MM.1S (cell line): ENCODE results near the gene C16orf82.
"Not testable (repeated sequence)": the region's sequence is repeated elsewhere in the genome, so short reads cannot be mapped to it uniquely, and the experiment has no call there.

Source experiments
- DNase-seq: peaks from one replicate; pipeline ENCODE4 v3.0.0-alpha.2; 2015
- H2AFZ ChIP-seq: fragments of 300-600 bp; sonication (generic); 2 replicates; pipeline ENCODE4 v1.6.0; 2016; ENCODE audit warnings: antibody characterized with exemption, low read length
- H3F3A ChIP-seq: fragments of 300-600 bp; sonication (generic); 2 replicates; pipeline ENCODE4 v1.6.1; 2016; ENCODE audit warnings: mild to moderate bottlenecking, antibody characterized with exemption, low read length, moderate library complexity, mixed read lengths; ENCODE audit not compliant: insufficient read depth
- H3K27ac ChIP-seq: fragments of 300-600 bp; sonication (generic); 2 replicates; pipeline ENCODE4 v1.5.1; 2016; ENCODE audit warnings: mild to moderate bottlenecking, low read length
- H3K27me3 ChIP-seq: fragments of 300-600 bp; sonication (generic); replicated peaks from 2 replicates; pipeline ENCODE4 v1.6.0; 2016; ENCODE audit warnings: low read length; ENCODE audit not compliant: insufficient read depth
- H3K36me3 ChIP-seq: fragments of 300-600 bp; sonication (generic); replicated peaks from 2 replicates; pipeline ENCODE4 v1.6.1; 2016; ENCODE audit warnings: mild to moderate bottlenecking, low read length, mixed read lengths; ENCODE audit not compliant: insufficient read depth
- H3K4me1 ChIP-seq: fragments of 300-600 bp; sonication (generic); 2 replicates; pipeline ENCODE4 v1.6.1; 2016; ENCODE audit warnings: low read length, mixed read lengths
- H3K4me2 ChIP-seq: fragments of 300-600 bp; sonication (generic); 2 replicates; pipeline ENCODE4 v1.6.0; 2016; ENCODE audit warnings: low read depth, low read length
- H3K4me3 ChIP-seq: fragments of 300-600 bp; sonication (generic); 2 replicates; pipeline ENCODE4 v1.5.1; 2016; ENCODE audit warnings: low read length, mixed read lengths
- H3K79me2 ChIP-seq: fragments of 300-600 bp; sonication (generic); 2 replicates; pipeline ENCODE4 v1.6.1; 2016; ENCODE audit warnings: mixed run types, low read length, mixed read lengths
- H3K9ac ChIP-seq: fragments of 300-600 bp; sonication (generic); 2 replicates; pipeline ENCODE4 v1.6.1; 2016; ENCODE audit warnings: low read length, mixed read lengths
- H3K9me2 ChIP-seq: fragments of 300-600 bp; sonication (generic); replicated peaks from 2 replicates; pipeline ENCODE4 v1.6.1; 2016; ENCODE audit warnings: mild to moderate bottlenecking, low read length, mixed read lengths; ENCODE audit not compliant: insufficient read depth
- H3K9me3 ChIP-seq: fragments of 300-600 bp; sonication (generic); replicated peaks from 2 replicates; pipeline ENCODE4 v1.6.1; 2016; ENCODE audit warnings: mild to moderate bottlenecking, low read length, mixed read lengths; ENCODE audit not compliant: insufficient read depth
- H4K20me1 ChIP-seq: fragments of 300-600 bp; sonication (generic); 2 replicates; pipeline ENCODE4 v1.6.1; 2016; ENCODE audit warnings: mild to moderate bottlenecking, low read length, moderate library complexity, mixed read lengths; ENCODE audit not compliant: insufficient read depth
- EZH2 ChIP-seq: fragments of 300-600 bp; sonication (generic); optimal IDR thresholded peaks from 2 replicates; pipeline ENCODE3; 2017; ENCODE audit warnings: low read depth, mild to moderate bottlenecking, antibody characterized with exemption, low read length, mixed read lengths
- EZH2phosphoT487 ChIP-seq: fragments of 300-600 bp; sonication (generic); IDR thresholded peaks from 2 replicates; pipeline ENCODE4 v1.6.1; 2018; ENCODE audit warnings: antibody characterized with exemption, low read length
- TF ChIP-seq, protein P1 (sequence below): fragments of 300-600 bp; sonication (generic); IDR thresholded peaks from 2 replicates; pipeline ENCODE4 v1.5.1; 2016; ENCODE audit warnings: antibody characterized with exemption, low read length, mixed read lengths

The C16orf82 gene

DNA sequence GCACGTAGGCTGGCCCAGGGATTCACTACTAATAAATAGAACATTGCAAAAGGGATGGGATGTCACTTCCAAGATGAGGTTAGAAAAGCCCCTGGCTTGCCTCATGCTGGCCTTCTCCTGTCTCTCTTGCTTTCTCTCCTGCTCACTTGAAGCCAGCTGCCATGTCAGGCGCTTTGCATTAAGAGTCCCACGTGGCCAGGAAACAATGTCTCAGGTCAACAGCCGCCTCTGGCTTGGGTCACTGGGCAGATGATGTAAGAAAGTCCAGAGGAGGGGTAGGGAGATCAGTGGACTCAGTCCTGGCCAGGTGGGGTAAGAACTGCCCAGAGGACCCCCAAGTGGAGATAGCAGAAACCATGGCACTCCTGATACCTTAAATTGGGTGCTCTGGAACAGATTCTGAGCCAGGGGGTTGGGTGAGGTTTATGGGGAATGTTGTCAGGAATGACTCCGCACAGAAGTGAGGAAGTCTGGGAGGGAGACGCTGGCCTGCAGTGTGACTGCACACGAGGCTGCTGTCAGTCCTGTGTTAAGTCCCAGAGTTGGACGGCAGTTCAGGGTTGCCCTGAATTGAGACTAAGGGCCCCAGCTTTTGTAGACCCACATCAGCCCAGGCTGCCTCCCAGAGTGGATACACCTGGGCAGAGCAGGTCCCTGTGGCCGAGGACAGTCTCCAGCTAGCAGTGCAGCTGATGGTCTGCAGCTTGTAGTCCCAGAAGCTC, 17.7 kb downstream of the C16orf82 start:
- Histone ChIP-seq H3K79me2 (no peaks in the 10 kb centered on the region), H3K27me3 (no peaks in the 10 kb centered on the region), H3K9me3 (no peaks in the 10 kb centered on the region), H3K9ac (no peak overlapping the region), H3K27ac (no peak overlapping the region), H3K4me2 (no peak overlapping the region), H4K20me1 (no peaks in the 10 kb centered on the region), H3K36me3 (no peaks in the 10 kb centered on the region), H2AFZ (no peak overlapping the region), H3K4me1 (no peaks in the 10 kb centered on the region), H3F3A (no peaks in the 10 kb centered on the region), H3K9me2 (no peaks in the 10 kb centered on the region), H3K4me3 (no peak overlapping the region)
- no peak for DNase-seq
- TF ChIP-seq, protein P1, sequence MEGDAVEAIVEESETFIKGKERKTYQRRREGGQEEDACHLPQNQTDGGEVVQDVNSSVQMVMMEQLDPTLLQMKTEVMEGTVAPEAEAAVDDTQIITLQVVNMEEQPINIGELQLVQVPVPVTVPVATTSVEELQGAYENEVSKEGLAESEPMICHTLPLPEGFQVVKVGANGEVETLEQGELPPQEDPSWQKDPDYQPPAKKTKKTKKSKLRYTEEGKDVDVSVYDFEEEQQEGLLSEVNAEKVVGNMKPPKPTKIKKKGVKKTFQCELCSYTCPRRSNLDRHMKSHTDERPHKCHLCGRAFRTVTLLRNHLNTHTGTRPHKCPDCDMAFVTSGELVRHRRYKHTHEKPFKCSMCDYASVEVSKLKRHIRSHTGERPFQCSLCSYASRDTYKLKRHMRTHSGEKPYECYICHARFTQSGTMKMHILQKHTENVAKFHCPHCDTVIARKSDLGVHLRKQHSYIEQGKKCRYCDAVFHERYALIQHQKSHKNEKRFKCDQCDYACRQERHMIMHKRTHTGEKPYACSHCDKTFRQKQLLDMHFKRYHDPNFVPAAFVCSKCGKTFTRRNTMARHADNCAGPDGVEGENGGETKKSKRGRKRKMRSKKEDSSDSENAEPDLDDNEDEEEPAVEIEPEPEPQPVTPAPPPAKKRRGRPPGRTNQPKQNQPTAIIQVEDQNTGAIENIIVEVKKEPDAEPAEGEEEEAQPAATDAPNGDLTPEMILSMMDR: no peak
- TF ChIP-seq EZH2: no peak
- no peak for TF ChIP-seq EZH2phosphoT487

DNA sequence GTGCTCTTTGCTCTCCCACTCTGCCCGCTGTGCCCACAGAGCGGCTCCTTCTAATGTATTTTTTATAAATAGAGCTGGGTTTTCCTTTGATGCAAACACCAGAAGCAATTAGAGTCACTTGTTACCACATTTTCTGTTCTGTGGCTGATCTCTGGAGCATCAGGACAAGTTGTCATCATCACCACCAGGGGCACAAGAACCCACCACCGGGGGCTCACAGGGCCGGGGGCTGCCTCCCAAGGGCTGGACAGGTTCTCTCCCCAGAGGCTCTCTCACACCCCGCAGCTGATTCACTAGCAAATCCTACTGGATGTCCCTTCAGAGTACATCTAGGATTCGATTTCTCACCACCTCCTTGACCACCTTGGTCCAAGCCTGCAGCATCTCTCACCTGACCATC, 18.5 kb downstream of the C16orf82 start:
- no peak overlapping the region for H3K4me2 ChIP-seq
- no peak overlapping the region for H3K4me3 ChIP-seq
- H3K4me1 ChIP-seq: no peaks in the 10 kb centered on the region
- no peaks in the 10 kb centered on the region for H4K20me1 ChIP-seq
- H3K27ac ChIP-seq: no peak overlapping the region
- no peaks in the 10 kb centered on the region for H3K9me3 ChIP-seq
- DNase-seq: no peak
- H3K79me2 ChIP-seq: no peaks in the 10 kb centered on the region
- H3F3A ChIP-seq: no peaks in the 10 kb centered on the region
- H3K9ac ChIP-seq: no peak overlapping the region
- no peak overlapping the region for H2AFZ ChIP-seq
- TF ChIP-seq, protein P1: no peak
- TF ChIP-seq EZH2 (no peak), EZH2phosphoT487 (no peak)
- no peaks in the 10 kb centered on the region for H3K9me2 ChIP-seq
- no peaks in the 10 kb centered on the region for H3K27me3 ChIP-seq
- H3K36me3 ChIP-seq: no peaks in the 10 kb centered on the region

DNA sequence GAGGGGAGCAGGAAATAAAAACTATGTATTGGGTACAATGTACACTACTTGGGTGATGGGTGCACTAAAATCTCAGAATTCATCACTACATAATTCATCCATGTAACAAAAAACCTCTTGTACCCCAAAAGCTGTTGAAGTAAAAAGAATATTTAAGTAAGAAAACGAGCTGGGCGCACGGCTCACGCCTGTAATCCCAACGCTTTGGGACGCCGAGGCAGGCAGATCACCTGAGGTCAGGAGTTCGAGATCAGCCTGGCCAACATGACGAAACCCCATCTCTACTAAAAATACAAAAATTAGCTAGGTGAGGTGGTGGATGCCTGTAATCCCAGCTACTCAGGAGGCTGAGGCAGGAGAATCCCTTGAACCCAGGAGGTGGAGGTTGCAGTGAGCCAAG, 19.3 kb downstream of the C16orf82 start:
- not testable (repeated sequence) for H3K9ac ChIP-seq, H3K9me3 ChIP-seq, H3F3A ChIP-seq, H2AFZ ChIP-seq, H3K79me2 ChIP-seq, H4K20me1 ChIP-seq, DNase-seq, H3K27ac ChIP-seq, H3K4me3 ChIP-seq, H3K9me2 ChIP-seq, H3K4me2 ChIP-seq, H3K27me3 ChIP-seq, H3K4me1 ChIP-seq, H3K36me3 ChIP-seq

DNA sequence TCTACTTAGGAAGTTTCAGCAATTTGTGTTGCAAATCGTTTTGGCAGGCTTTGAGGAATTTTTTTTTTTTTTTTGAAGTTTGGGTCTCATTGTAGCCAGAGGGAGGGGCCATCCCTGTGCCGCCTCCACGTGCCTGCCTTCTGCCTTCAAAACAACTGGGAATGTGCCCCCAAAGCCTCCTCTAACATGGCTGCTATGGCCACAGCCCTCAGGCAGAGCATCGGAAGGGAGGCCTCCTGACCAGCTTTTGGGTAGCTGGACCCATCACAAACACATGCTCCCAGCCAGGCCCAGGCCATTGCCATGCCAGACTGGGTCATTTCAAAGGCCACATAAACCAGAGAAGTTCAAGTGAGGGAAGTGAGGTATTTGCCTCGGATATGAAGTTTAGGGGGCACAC, 21.5 kb downstream of the C16orf82 start:
- Histone ChIP-seq H3K4me3 (no peak overlapping the region), H3K9me2 (no peaks in the 10 kb centered on the region), H3K4me1 (no peaks in the 10 kb centered on the region), H3K9ac (no peak overlapping the region), H3K27ac (no peak overlapping the region), H2AFZ (no peak overlapping the region), H3K27me3 (no peaks in the 10 kb centered on the region), H3F3A (no peaks in the 10 kb centered on the region), H4K20me1 (no peaks in the 10 kb centered on the region), H3K9me3 (no peaks in the 10 kb centered on the region), H3K36me3 (no peaks in the 10 kb centered on the region), H3K4me2 (no peak overlapping the region), H3K79me2 (no peaks in the 10 kb centered on the region)
- TF ChIP-seq EZH2 (no peak), EZH2phosphoT487 (no peak)
- TF ChIP-seq, protein P1: no peak
- DNase-seq: no peak
